Trophoblast cell (in vitro differentiated cells and primary cell): ENCODE measurements around the gene VWA1.
"Not testable (repeated sequence)": the region's sequence is repeated elsewhere in the genome, so short reads cannot be mapped to it uniquely, and the experiment has no call there.

Experiments used
- DNase-seq, 2 donors: peaks; one replicate each; pipeline ENCODE4 v3.0.0-alpha.2; 2016
- H2AFZ ChIP-seq: 2 replicates; pipeline ENCODE4 v1.6.1; 2013; ENCODE audit warnings: low read length, moderate library complexity, mild to moderate bottlenecking; ENCODE audit not compliant: insufficient read depth, poor library complexity
- H2AK5ac ChIP-seq: 2 replicates; pipeline ENCODE4 v1.6.1; 2013; ENCODE audit warnings: mild to moderate bottlenecking, low read length
- H2BK120ac ChIP-seq: 2 replicates; pipeline ENCODE4 v1.6.1; 2013; ENCODE audit warnings: low read length, mild to moderate bottlenecking, moderate library complexity; ENCODE audit not compliant: insufficient read depth, poor library complexity
- H2BK12ac ChIP-seq: 2 replicates; pipeline ENCODE4 v1.6.1; 2013; ENCODE audit warnings: mild to moderate bottlenecking, low read length, moderate library complexity
- H2BK5ac ChIP-seq: 2 replicates; pipeline ENCODE4 v1.6.1; 2013; ENCODE audit warnings: low read length, low read depth, moderate library complexity, mild to moderate bottlenecking; ENCODE audit not compliant: poor library complexity
- H3K14ac ChIP-seq: 2 replicates; pipeline ENCODE4 v1.6.1; 2013; ENCODE audit warnings: mild to moderate bottlenecking, low read length
- H3K18ac ChIP-seq: 2 replicates; pipeline ENCODE4 v1.6.1; 2013; ENCODE audit warnings: mild to moderate bottlenecking, low read length
- H3K23ac ChIP-seq: 2 replicates; pipeline ENCODE4 v1.6.1; 2013; ENCODE audit warnings: low read length
- H3K27ac ChIP-seq: 2 replicates; pipeline ENCODE4 v1.5.1; 2013; ENCODE audit warnings: low read depth, mild to moderate bottlenecking, inconsistent platforms, low read length, moderate library complexity
- H3K27me3 ChIP-seq: 2 replicates; pipeline ENCODE4 v1.6.1; 2013; ENCODE audit warnings: inconsistent platforms, mild to moderate bottlenecking, low read length, moderate library complexity; ENCODE audit not compliant: insufficient read depth
- H3K36me3 ChIP-seq, 2 experiments: 1 replicate in 1 of 2; 2 replicates in 1 of 2; pipeline ENCODE4 v1.6.1; 2013; ENCODE audit warnings: low read length in 2 of 2, mild to moderate bottlenecking in 2 of 2, moderate library complexity in 1 of 2; ENCODE audit not compliant: insufficient read depth in 2 of 2, control insufficient read depth in 1 of 2
- H3K4ac ChIP-seq: 2 replicates; pipeline ENCODE4 v1.6.1; 2013; ENCODE audit warnings: low read depth, mild to moderate bottlenecking, low read length, moderate library complexity
- H3K4me1 ChIP-seq, 2 experiments: 1 replicate in 1 of 2; 2 replicates in 1 of 2; pipeline ENCODE4 v1.6.1; 2013; ENCODE audit warnings: low read length in 2 of 2, mild to moderate bottlenecking in 2 of 2, moderate library complexity in 1 of 2; ENCODE audit not compliant: insufficient read depth in 2 of 2, control insufficient read depth in 1 of 2
- H3K4me2 ChIP-seq: 2 replicates; pipeline ENCODE4 v1.6.1; 2013; ENCODE audit warnings: inconsistent platforms, mild to moderate bottlenecking, low read length, moderate library complexity
- H3K4me3 ChIP-seq: 2 replicates; pipeline ENCODE4 v1.5.1; 2013; ENCODE audit warnings: mild to moderate bottlenecking, low read depth, low read length, inconsistent platforms
- H3K79me1 ChIP-seq: one replicate; pipeline ENCODE4 v1.6.1; 2013; ENCODE audit warnings: low read length
- H3K79me2 ChIP-seq: 2 replicates; pipeline ENCODE4 v1.6.1; 2013; ENCODE audit warnings: low read length, mild to moderate bottlenecking; ENCODE audit not compliant: control insufficient read depth, insufficient read depth, poor library complexity
- H3K9ac ChIP-seq: 2 replicates; pipeline ENCODE4 v1.6.1; 2013; ENCODE audit warnings: mild to moderate bottlenecking, low read length
- H3K9me3 ChIP-seq: 2 replicates; pipeline ENCODE4 v1.6.1; 2013; ENCODE audit warnings: low read depth, mild to moderate bottlenecking, control low read depth, inconsistent platforms, low read length; ENCODE audit not compliant: insufficient read depth
- H4K12ac ChIP-seq: 2 replicates; pipeline ENCODE4 v1.6.1; 2013; ENCODE audit warnings: low read depth, mild to moderate bottlenecking, low read length, moderate library complexity
- H4K8ac ChIP-seq: 2 replicates; pipeline ENCODE4 v1.6.1; 2013; ENCODE audit warnings: low read depth, mild to moderate bottlenecking, low read length, moderate library complexity
- H4K91ac ChIP-seq: one replicate; pipeline ENCODE4 v1.6.1; 2013; ENCODE audit warnings: low read depth, mild to moderate bottlenecking, low read length, moderate library complexity
- WGBS: extraction: QIAGEN DNeasy Blood & Tissue Kit; methylation state at CpG from one replicate; pipeline ENCODE4 v1.1.7; 2013; ENCODE audit warnings: missing lambda C conversion rate; ENCODE audit not compliant: insufficient read length, insufficient coverage; ENCODE audit errors: extremely low coverage; 5-methylcytosine and 5-hydroxymethylcytosine counted together

The VWA1 gene

DNA sequence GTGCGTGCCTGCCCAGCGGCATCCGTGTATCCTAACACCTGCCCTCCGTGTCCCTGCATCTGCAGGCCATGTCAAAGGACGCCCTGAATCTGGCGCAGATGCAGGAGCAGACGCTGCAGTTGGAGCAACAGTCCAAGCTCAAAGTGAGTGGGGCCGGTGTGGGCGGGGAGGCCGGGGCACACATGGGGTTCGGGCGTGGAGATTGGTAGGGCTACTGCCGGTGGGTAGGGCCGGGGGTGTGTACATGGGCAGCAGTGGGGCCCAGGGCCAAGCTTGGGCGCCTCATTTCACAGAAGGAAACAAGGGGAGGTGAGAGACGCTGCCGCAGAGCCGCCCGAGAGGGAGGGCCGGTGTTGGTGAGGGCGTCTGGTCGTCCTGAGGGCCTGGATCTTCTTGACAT lies 15.1 kb downstream of the VWA1 start:
- H4K12ac ChIP-seq, H2BK12ac ChIP-seq, H3K9me3 ChIP-seq, H3K4ac ChIP-seq, H3K79me2 ChIP-seq, H2BK120ac ChIP-seq, H2AK5ac ChIP-seq, H3K4me1 ChIP-seq, H3K9ac ChIP-seq, H2AFZ ChIP-seq, H3K27me3 ChIP-seq, H3K4me2 ChIP-seq, H2BK5ac ChIP-seq, H3K36me3 ChIP-seq, H3K18ac ChIP-seq, H3K14ac ChIP-seq, H3K79me1 ChIP-seq, H3K4me3 ChIP-seq, DNase-seq, H3K23ac ChIP-seq, H4K91ac ChIP-seq, H3K27ac ChIP-seq, H4K8ac ChIP-seq: not testable (repeated sequence)
- WGBS = no CpG with 5 or more reads among the region's 22 CpGs

GRCh38 chr1:1451696-1452364 lies 16.3 kb downstream of the VWA1 start:
- no peaks in the 10 kb centered on the region for H3K9me3 ChIP-seq
- H2AK5ac ChIP-seq = no peak overlapping the region
- no peak overlapping the region for H3K18ac ChIP-seq
- no peak overlapping the region for H3K23ac ChIP-seq
- H3K79me1 ChIP-seq = no peaks in the 10 kb centered on the region
- no peak overlapping the region for H4K12ac ChIP-seq
- H2AFZ ChIP-seq = no peak overlapping the region
- H2BK12ac ChIP-seq = no peak overlapping the region
- no peak overlapping the region for H3K4ac ChIP-seq
- H3K36me3 ChIP-seq = no peaks in the 10 kb centered on the region
- no peaks in the 10 kb centered on the region for H3K27me3 ChIP-seq
- no peaks in the 10 kb centered on the region for H3K4me1 ChIP-seq
- WGBS = no CpG with 5 or more reads among the region's 26 CpGs
- no peaks in the 10 kb centered on the region for H3K79me2 ChIP-seq
- H2BK120ac ChIP-seq = no peak overlapping the region
- H4K8ac ChIP-seq = no peak overlapping the region
- no peak for DNase-seq
- H4K91ac ChIP-seq = no peak overlapping the region
- H3K14ac ChIP-seq = no peak overlapping the region
- H3K4me3 ChIP-seq = no peak overlapping the region
- no peak overlapping the region for H2BK5ac ChIP-seq
- H3K27ac ChIP-seq = no peak overlapping the region
- H3K4me2 ChIP-seq = no peak overlapping the region
- no peak overlapping the region for H3K9ac ChIP-seq

GRCh38 chr1:1452365-1452739 lies 16.9 kb downstream of the VWA1 start:
- not testable (repeated sequence) for H3K18ac ChIP-seq, H3K9ac ChIP-seq, H3K4me1 ChIP-seq, H3K79me1 ChIP-seq, H2AK5ac ChIP-seq, H4K91ac ChIP-seq, H2BK120ac ChIP-seq, H2BK5ac ChIP-seq, H2BK12ac ChIP-seq, H3K4me3 ChIP-seq, H2AFZ ChIP-seq, H4K8ac ChIP-seq, H3K4me2 ChIP-seq, H3K9me3 ChIP-seq, H3K23ac ChIP-seq, H3K4ac ChIP-seq, H4K12ac ChIP-seq, DNase-seq, H3K27ac ChIP-seq, H3K79me2 ChIP-seq, H3K27me3 ChIP-seq, H3K14ac ChIP-seq, H3K36me3 ChIP-seq
- no CpG with 5 or more reads among the region's 8 CpGs for WGBS

DNA sequence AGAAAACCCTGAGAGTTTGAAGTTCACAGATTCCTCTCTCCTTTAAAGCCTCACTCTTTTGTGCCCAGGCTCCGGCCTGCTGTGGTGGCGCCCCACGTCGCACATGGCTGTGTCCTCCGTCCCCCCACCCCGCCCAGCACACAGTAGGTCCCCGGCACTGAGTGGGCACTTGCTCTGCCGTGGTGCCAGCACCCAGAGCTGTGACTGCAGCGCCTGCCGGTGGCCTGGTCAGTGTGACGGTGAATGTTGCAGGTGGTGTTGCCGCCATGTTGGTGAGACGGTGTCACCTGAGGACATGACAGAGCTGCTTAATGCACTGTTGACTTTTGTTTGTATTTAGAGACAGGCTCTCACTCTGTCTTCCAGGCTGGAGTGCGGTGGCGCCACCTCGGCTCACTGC lies 17.4 kb downstream of the VWA1 start:
- no peak overlapping the region for H3K14ac ChIP-seq
- no peak overlapping the region for H3K27ac ChIP-seq
- H2BK5ac ChIP-seq = no peak overlapping the region
- no peak overlapping the region for H3K23ac ChIP-seq
- H4K91ac ChIP-seq = no peak overlapping the region
- no peaks in the 10 kb centered on the region for H3K4me1 ChIP-seq
- no peak overlapping the region for H2AK5ac ChIP-seq
- H3K79me1 ChIP-seq = no peaks in the 10 kb centered on the region
- H3K9ac ChIP-seq = no peak overlapping the region
- no peaks in the 10 kb centered on the region for H3K79me2 ChIP-seq
- H3K4me3 ChIP-seq = peak overlapping the region; percentile 40
- H2BK12ac ChIP-seq = no peak overlapping the region
- no peaks in the 10 kb centered on the region for H3K36me3 ChIP-seq
- WGBS = no CpG with 5 or more reads among the region's 16 CpGs
- H3K4me2 ChIP-seq = no peak overlapping the region
- no peaks in the 10 kb centered on the region for H3K27me3 ChIP-seq
- no peaks in the 10 kb centered on the region for H3K9me3 ChIP-seq
- no peak overlapping the region for H3K4ac ChIP-seq
- H4K12ac ChIP-seq = no peak overlapping the region
- no peak overlapping the region for H4K8ac ChIP-seq
- H2AFZ ChIP-seq = no peak overlapping the region
- no peak overlapping the region for H2BK120ac ChIP-seq
- H3K18ac ChIP-seq = no peak overlapping the region
- no peak for DNase-seq
